RKO (cell line): Measurements from ENCODE around the gene FHIP2A.
A peak's percentile ranks its signal among the peaks of the same experiment; 100 is the strongest.
"Not testable (repeated sequence)": the region's sequence is repeated elsewhere in the genome, so short reads cannot be mapped to it uniquely, and the experiment has no call there.

Experiments
- DNase-seq: peaks from one replicate; pipeline ENCODE4 v3.0.0-alpha.2; 2016; ENCODE audit warnings: low spot score

The FHIP2A gene, protein sequence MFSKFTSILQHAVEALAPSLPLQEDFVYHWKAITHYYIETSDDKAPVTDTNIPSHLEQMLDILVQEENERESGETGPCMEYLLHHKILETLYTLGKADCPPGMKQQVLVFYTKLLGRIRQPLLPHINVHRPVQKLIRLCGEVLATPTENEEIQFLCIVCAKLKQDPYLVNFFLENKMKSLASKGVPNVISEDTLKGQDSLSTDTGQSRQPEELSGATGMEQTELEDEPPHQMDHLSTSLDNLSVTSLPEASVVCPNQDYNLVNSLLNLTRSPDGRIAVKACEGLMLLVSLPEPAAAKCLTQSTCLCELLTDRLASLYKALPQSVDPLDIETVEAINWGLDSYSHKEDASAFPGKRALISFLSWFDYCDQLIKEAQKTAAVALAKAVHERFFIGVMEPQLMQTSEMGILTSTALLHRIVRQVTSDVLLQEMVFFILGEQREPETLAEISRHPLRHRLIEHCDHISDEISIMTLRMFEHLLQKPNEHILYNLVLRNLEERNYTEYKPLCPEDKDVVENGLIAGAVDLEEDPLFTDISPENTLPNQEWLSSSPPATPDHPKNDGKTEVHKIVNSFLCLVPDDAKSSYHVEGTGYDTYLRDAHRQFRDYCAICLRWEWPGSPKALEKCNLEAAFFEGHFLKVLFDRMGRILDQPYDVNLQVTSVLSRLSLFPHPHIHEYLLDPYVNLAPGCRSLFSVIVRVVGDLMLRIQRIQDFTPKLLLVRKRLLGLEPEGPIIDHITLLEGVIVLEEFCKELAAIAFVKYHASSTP

DNA sequence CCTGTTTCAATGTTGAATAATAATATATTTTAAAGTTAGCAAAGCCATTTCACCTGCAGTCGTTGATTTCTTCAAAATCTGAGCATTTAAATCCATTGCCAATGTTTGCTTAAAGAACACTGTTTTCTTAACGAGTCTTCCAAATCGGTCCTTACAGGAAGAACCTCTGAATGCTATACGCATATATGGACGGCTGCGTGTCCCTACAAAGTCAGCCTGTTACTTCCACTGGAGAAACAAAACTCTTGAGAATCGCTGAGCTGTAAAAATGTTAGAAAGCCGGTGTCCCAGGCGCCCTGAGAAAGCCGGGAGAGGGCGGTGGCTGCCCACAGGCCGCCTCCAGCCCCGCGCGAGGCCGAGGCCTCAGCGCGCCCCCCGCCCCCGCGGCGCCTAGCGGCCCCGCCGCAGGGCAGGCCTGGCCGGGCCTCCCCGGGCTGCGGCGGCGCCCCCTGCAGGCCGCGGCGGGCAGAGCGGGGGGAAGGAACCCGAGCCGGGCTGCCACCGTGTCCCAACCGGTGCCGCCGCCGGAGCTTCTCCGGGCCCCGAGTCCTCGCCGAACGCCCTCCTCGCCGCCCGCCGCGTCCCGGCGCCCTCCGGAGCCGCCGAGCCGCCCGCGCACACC lies at the start of gene FHIP2A:
FHIP2A (plus strand) TSS at position 488 of the 622 bp plus-strand sequence. CDS start 299 bp downstream, outside the sequence.
- peak; percentile 75 for DNase-seq

DNA sequence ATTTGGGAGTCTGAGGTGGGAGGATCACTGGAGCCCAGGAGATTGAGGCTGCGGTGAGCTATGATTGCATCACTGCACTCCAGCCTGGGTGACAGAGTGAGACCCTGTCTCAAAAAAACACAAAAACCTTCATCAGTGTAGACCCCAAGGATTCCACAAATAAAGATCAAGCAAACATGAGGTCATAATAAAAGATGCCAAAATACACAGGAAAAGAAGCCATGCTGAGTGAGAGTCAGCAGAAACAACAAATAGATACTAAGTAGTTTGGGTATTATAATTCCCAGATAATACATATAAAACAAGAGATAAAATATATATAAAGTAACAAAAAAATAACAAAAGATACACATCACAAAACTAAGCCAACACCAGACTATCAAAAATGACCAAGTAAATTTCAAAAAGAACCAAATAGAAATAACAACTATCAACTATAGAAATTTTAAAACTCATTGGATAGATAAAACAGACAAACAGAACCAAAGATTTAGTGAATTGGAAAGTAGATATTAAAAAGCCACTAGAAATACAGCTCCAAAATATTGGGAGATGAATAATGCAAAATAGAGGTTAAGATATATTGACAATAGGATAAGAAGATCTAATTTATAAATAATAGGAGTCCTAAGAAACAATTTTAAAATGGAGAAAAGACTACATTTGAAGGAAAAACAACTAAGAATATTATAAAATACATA lies 48.9 kb upstream of the FHIP2A start:
- DNase-seq, result no peak

DNA sequence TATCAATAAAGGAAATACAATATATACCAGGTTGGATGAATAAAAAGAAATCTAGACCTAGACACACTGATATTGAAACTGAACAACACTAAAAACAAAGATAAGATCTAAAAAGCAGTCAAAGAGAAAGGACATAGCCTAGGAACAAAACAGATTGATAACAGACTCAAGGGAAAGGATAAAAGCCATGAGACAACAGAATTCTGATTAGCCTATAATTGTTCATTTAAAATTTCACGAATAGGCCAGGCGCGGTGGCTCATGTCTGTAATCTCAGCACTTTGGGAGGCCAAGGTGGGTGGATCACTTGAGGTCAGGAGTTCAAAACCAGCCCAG lies 48.4 kb upstream of the FHIP2A start:
- DNase-seq, result no peak

DNA sequence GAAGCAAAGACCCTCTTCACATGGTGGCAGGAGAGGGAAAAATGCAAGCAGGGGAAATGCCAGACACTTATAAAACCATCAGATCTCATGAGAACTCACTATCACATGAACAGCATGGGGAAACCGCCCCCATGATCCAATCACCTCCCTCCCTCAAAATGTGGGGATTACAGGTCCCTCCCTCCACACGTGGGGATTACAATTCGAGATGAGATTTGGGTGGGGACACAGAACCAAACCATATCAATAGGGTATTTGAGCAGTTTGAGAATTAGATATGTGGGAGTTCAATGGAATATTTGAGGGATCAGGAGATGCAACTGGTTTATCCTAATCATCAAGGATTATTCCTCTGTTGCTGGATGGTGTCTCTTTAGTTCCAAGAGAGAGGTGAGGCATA lies 46.5 kb upstream of the FHIP2A start:
- DNase-seq, result not testable (repeated sequence)

DNA sequence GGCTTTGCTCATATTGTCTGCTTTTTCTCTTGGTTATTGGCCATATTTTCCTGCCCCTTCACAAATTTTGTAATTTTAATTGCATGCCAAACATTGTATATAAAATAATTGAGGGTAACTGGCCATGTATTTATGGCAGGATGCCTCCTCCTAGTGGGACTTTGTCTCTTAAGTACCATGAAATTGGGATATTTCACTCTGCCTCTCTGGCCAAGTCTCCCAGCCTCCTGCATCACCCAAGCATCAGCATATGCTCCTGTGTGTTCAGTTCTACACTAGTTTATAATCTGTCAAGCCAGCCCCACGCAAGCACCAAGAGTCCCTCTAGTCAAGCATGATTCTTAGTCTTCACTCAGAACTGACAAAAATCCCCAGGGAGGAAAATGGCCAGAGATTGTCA lies 44.2 kb upstream of the FHIP2A start:
- no peak for DNase-seq

DNA sequence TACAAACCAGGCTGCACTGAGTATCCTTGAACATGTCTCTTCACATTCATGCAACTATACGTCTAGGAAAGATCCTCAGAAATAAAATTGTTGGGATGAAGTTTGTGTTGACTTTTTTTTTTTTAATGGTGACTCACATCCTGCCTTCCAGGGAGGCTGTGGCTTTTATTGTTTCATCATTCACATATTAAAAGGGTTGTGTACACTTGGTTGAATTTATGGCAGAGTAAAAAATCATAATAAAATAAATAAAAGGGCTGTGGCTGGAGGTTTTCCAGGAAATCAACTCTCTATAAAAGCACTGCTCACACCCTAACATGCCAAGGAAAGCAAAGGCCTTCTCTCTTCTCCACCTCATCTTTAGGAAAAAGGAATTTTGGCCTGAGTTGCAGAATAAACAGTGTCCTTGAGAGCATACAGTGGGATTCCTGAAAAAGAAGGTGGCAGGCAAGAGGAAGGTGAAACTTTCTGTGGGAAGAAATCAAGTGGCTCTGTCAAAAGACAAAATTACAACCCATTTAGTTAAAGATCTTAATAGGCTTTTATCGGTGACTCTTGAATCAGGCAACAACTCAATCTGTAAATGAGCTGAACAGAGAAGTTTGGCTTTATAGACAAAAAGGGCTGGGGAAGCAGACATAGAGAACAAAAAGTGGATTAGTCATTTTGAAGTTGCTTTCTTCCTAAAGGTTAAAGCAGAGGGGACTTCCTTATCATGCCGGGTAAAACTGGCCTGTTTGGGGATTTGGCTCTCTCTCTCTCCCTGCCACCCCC lies 41.6 kb upstream of the FHIP2A start:
- DNase-seq, result peak; percentile 56

DNA sequence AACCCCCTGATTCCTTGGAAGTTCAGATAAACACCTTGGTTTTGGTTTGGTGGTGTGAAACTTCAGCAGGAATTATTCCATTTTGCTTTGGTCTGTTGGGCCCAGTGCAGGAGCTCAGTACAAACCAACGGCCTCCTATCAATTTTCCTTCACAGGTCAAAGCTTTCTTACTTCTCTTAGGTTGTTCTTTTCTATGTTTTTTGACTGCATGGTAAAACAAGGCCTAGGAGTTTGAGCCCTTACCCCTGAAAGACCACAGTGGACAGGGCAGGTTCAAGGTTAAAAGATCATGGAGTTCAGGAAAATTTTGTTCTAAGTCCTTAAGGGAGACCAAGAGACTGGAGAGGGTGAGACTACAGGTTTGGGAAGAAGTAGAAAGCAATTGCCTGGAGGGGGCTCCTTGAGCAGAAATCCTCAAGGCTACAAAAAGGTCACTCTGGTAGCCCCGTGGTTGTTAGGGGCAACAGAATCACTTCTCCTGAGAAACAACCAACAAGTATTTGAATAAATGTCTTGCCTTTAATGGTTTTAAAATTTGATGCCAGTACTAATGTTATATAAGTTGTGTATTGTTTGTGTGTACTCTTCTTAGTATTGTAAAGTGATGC lies 40.9 kb upstream of the FHIP2A start:
- DNase-seq, result no peak

DNA sequence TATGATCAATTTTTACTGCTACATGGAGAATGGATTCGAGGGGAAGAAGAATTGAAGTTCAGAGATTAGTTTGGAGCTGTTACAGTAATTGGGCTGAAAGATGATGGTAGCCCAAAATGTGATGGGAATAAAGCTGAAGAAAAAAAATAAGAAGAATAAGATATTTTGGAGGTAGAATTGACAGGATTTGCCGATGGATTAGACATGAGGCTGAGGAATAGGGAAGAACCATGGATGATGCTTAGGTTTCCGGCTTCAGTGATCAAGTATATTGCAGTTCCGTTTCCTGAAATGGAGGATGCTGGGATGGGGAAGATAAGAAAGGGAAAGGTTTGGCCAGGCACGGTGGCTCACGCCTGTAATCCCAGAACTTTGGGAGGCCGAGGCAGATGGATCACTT lies 38.9 kb upstream of the FHIP2A start:
- DNase-seq, result no peak

DNA sequence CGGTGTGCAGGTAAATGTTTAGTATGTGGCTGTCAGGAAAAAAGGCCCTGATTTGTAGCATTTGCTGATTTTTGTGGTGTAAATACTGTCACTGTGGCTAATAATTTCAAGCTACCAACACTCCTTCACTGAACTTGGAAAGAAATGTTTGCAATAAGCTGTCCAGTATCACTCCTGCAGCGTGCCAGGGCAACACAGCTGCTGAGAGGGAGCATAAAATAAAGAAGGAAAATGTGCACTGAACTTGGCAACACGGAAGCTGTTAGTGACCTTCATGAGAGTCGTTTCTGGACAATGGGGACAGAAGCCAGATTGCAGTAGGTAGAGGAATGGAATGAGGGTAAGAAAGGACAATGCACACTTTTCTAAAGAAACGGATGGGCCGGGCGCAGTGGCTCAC lies 37.9 kb upstream of the FHIP2A start:
- no peak for DNase-seq

DNA sequence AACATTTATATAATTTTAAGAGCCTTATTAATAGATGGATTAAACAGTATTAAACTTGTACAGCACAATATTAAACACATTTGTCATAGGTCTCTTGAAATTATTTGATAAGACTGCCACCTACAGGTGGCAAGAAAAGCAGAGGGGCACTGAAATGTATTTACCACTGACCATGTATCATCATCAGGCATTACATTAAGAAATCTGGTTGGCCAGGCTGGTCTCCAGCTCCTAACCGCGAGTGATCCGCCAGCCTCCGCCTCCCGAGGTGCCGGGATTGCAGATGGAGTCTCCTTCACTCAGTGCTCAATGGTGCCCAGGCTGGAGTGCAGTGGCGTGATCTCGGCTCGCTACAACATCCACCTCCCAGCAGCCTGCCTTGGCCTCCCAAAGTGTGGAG lies 35.1 kb upstream of the FHIP2A start:
- DNase-seq, result peak; percentile 83

DNA sequence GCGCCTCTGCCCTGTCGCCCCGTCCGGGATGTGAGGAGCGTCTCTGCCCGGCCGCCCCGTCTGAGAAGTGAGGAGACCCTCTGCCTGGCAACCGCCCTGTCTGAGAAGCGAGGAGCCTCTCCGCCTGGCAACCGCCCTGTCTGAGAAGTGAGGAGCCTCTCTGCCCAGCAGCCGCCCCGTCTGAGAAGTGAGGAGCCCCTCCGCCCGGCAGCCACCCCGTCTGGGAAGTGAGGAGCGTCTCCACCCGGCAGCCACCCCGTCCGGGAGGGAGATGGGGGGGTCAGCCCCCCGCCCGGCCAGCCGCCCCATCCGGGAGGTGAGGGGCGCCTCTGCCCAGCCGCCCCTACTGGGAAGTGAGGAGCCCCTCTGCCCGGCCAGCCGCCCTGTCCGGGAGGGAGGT lies 34.4 kb upstream of the FHIP2A start:
- DNase-seq, result not testable (repeated sequence)

DNA sequence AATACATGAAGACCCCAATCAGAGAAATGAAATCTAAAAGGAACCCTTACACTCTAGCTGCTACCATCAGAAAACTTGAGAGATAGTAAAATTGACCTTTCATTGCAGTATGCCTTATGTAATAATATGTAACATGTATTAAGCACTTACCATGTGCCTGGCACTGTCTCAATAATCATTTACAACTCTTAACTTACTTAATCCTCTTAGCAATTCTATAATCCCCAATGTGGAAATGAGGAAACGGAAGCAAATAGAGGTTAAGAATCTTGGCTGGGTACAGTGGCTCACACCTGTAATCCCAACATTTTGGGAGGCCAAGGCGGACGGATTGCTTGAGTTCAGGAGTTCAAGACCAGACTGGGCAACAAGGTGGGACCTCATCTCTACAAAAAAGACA lies 29.8 kb upstream of the FHIP2A start:
- no peak for DNase-seq

DNA sequence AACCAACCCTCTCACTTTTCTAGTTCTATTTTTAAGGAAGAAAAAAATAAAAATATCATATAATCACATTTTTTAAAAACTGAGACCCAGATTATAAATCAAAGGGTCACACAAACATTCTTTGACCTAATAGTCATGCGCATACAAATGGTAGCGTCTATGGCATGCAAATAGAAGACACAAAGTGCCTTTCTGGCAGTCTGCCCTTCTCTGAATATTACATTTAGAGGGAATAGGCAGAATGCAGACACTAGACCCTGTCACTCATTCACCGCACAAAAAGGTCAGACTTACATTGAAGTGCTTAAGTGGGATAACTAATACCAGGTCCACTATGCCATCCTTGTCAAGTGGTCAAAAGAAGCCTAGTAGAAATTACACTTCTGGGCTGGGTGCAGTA lies 26.5 kb upstream of the FHIP2A start:
- DNase-seq, result no peak

DNA sequence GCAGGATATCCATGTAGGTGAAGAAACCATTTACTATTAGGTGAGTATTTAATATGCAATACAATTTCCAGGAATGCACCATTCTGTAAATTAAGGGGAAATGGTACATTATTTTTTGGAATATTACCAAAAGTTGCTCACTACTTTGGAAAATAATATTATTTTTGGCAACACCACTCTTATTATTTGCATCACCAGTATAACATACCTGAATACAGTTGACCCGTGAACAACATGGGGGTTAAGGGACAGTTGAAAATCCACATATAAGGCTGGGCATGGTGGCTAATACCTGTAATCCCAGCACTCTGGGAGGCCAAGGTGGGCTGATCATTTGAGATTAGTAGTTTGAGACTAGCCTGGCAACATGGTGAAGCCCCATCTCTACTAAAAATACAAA lies 21.2 kb upstream of the FHIP2A start:
- DNase-seq, result no peak

DNA sequence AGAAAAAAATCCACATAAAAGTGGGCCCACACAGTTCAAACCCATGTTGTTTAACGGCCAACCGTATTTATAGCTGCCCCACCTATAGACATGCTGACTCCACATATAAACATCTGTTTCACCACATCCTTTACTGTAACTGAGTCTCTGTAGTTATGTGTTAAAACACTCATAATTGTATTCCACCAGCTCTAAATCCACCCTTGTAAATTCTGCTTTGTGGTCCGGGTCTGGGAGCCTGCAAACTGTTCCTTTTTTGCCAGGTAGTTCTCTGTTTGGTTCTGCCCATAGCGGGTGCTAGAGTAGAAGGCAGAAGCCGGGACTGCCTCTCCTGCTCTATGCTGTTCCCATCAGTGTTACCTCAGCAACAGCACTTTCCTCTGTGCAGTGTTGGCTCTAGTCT lies 20.2 kb upstream of the FHIP2A start:
- DNase-seq, result no peak

DNA sequence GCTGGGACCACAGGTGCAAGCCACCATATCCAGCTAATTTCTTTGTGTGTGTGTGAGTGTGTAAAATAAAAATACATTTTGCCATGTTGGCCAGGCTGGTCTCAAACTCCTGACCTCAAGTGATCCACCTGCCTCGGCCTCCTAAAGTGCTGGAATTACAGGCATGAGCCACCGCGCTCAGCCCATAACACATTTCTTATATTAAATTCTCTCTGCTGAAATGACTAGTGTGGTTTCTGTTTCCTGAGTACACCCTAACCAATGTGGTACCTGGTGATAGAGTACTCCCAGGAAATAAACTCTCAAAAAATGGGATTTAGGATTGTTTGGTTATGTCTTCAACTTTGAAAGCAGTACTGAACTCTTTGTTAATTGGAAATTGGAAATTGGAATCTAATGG lies 19.4 kb upstream of the FHIP2A start:
- no peak for DNase-seq

DNA sequence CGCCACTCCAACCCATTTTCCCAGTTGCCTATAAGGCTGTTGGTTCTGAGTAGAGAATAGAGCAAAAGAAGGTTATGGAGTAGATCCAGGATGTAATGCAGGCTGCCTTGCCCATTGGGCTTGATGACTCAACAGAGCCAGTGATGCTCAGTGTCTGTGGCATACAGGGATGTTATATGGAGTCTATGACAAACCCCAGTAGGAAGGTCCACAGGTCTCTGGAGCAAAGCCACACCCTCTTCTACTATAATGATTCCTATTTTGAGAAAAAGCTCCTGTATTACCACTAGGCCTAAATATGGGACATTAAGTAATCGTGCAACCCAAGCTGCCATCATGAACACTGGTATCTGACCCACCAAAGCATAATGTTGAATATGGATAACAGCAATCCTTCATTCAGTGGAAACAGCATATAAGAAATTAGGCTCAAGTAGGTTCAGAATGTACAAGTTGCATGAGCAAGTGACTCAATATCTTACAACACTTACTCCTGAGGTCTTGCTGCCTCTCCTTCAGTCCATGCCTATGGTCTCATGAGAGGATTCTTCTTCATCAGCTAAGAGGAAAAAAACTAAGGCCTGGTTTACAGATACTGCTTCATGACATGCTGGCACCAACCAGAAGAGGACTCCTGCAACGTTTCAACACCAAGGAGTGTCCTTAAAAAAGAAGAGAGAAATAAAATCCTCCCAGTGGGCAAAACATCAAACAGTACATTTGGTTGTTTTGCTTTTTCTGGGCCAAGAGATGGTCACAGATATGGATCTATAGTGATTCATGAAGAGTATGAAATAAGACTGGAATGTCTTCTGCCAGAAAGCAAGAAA lies 14.8 kb upstream of the FHIP2A start:
- no peak for DNase-seq

DNA sequence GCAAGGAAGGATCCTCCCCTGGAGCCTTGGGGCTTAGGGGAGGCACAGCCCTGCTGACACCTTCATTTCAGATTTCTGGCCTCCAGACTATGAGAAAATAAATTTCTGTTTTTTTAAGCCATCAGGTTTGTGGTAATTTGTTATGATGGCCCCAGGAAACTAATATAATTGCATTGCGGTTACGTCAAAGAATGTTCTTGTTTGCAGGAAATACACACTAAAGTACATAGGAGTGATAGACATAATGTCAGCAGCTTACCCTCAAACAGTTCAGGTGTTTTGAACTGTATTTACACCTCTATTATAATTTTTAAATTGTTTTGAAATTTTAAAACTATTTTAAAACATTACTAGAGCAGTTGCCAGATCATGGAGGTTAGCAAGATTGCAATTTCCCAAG lies 12.6 kb upstream of the FHIP2A start:
- DNase-seq, result no peak

DNA sequence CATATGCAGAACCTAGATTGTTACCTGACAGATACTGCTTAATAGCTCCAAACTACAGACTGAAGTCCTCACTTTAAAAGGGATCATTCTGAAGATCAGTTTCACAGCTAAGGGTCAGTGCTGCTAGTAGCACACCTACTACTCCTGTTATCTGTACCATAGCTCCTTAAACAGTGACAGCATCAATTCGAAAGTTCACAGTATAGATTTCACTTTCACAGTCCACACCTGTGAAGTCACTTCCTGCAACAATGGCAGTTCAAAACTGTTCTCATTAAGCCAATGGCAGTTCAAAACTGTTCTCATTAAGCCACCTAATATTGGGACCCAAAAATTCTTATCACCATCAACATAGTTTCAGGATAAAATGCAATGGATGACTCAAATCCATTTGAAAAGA lies 10.7 kb upstream of the FHIP2A start:
- no peak for DNase-seq

DNA sequence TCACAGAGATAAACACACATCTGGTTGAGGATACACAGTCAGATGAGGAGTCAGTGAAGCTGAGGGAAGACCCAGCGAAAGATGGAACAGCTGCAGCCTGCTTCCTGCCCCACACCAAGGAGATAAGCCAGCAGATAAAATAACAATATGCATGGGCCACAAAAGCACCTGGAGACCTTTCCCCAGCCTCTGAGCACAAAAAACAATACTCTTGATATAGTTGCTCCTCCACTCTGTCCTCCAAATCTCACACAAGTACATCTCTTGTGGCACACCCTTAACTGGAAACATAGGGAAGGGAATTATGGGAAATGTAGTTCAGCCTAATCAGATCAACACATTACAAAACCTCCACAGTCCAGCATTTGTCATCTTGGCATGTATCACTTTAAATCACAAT lies 9.7 kb upstream of the FHIP2A start:
- DNase-seq, result no peak
